Neural cell (in vitro differentiated cells): ENCODE data around the gene STK32A. TPM values are rescaled to one million over a fixed set of nuclear protein-coding genes. Genes with fewer than 3 reads are reported as not detected.

Experiments used
- H2AFZ ChIP-seq: fragments of 200-600, 300-800 bp; sonication (generic), shearing (Covaris generic); 2 replicates; pipeline ENCODE4 v1.6.0; 2014; ENCODE audit warnings: low read depth, mild to moderate bottlenecking, antibody characterized with exemption, low read length, moderate library complexity
- H3F3A ChIP-seq: fragments of 200-600 bp; shearing (Covaris generic); 2 replicates; pipeline ENCODE4 v1.6.1; 2016; ENCODE audit warnings: mild to moderate bottlenecking, moderate library complexity, mixed read lengths, antibody characterized with exemption, low read length; ENCODE audit not compliant: insufficient read depth, poor library complexity, severe bottlenecking
- H3K27ac ChIP-seq: fragments of 200-600, 300-800 bp; sonication (generic), shearing (Covaris generic); 2 replicates; pipeline ENCODE4 v1.5.1; 2014; ENCODE audit warnings: mild to moderate bottlenecking, low read length, moderate library complexity
- H3K27me3 ChIP-seq: fragments of 300-800, 200-600 bp; sonication (generic), shearing (Covaris generic); 2 replicates; pipeline ENCODE4 v1.6.0; 2014; ENCODE audit warnings: mild to moderate bottlenecking, low read depth, low read length, moderate library complexity; ENCODE audit not compliant: insufficient read depth
- H3K36me3 ChIP-seq: fragments of 300-800, 200-600 bp; sonication (generic), shearing (Covaris generic); 2 replicates; pipeline ENCODE4 v1.5.1; 2014; ENCODE audit warnings: mild to moderate bottlenecking, antibody characterized with exemption, low read length, moderate library complexity; ENCODE audit not compliant: insufficient read depth
- H3K4me2 ChIP-seq: fragments of 300-800, 200-600 bp; sonication (generic), shearing (Covaris generic); 2 replicates; pipeline ENCODE4 v1.6.0; 2014; ENCODE audit warnings: mild to moderate bottlenecking, low read length
- H3K4me3 ChIP-seq: fragments of 300-800, 200-600 bp; sonication (generic), shearing (Covaris generic); 2 replicates; pipeline ENCODE4 v1.5.1; 2014; ENCODE audit warnings: mild to moderate bottlenecking, low read length, moderate library complexity
- H3K79me2 ChIP-seq: fragments of 200-600 bp; shearing (Covaris generic); replicated peaks from 2 replicates; pipeline ENCODE4 v1.6.0; 2014; ENCODE audit warnings: mild to moderate bottlenecking, low read length, moderate library complexity; ENCODE audit not compliant: insufficient read depth
- H3K9ac ChIP-seq: fragments of 300-800, 200-600 bp; sonication (generic), shearing (Covaris generic); 2 replicates; pipeline ENCODE4 v1.6.1; 2016; ENCODE audit warnings: mild to moderate bottlenecking, low read length, mixed read lengths
- H3K9me2 ChIP-seq: fragments of 200-600 bp; shearing (Covaris generic); 2 replicates; pipeline ENCODE4 v1.6.1; 2016; ENCODE audit warnings: mild to moderate bottlenecking, low read length, mixed read lengths; ENCODE audit not compliant: insufficient read depth
- H3K9me3 ChIP-seq: fragments of 200-600, 300-800 bp; sonication (generic), shearing (Covaris generic); 2 replicates; pipeline ENCODE4 v1.6.1; 2016; ENCODE audit warnings: mild to moderate bottlenecking, mixed run types, low read length, moderate library complexity, mixed read lengths
- H4K20me1 ChIP-seq: fragments of 200-600 bp; shearing (Covaris generic); 2 replicates; pipeline ENCODE4 v1.6.1; 2016; ENCODE audit warnings: mild to moderate bottlenecking, mixed run types; ENCODE audit not compliant: insufficient read depth
- MXI1 ChIP-seq: fragments of 450-650 bp; conservative IDR thresholded peaks from 2 replicates; pipeline ENCODE4 v1.6.1; 2014; ENCODE audit warnings: antibody characterized with exemption, mild to moderate bottlenecking; ENCODE audit not compliant: poor library complexity, severe bottlenecking
- RAD21 ChIP-seq: fragments of 450-650 bp; conservative IDR thresholded peaks from 2 replicates; pipeline ENCODE4 v1.6.1; 2014; ENCODE audit warnings: antibody characterized with exemption, mild to moderate bottlenecking, moderate library complexity
- SMC3 ChIP-seq: fragments of 450-650 bp; conservative IDR thresholded peaks from 2 replicates; pipeline ENCODE4 v1.6.1; 2014; ENCODE audit warnings: antibody characterized with exemption, mild to moderate bottlenecking, moderate library complexity; ENCODE audit not compliant: poor library complexity
- TAF1 ChIP-seq: IDR thresholded peaks from 2 replicates; pipeline ENCODE4 v1.6.1; 2012; ENCODE audit warnings: low read depth
- polyA plus RNA-seq: library from polyadenylated mRNA; depleted of rRNA; stranded (reverse); fragments of >200 nt; gene quantifications from 2 replicates; pipeline ENCODE4 v1.2.3, GENCODE V29; 2014
- TF ChIP-seq, protein P1 (sequence below): IDR thresholded peaks from 2 replicates; pipeline ENCODE4 v1.6.1; 2012; ENCODE audit warnings: borderline replicate concordance

STK32A gene
- polyA plus RNA-seq, 1 donor from 2014 or later = 23.1 TPM

GRCh38 chr5:147413266-147413665 lies 178.4 kb downstream of the STK32A start:
- no peaks in the 10 kb centered on the region for H3F3A ChIP-seq
- no peak overlapping the region for H2AFZ ChIP-seq
- H3K36me3 ChIP-seq = peaks cover 46% of the 10 kb centered on the region
- TF ChIP-seq, protein P1, sequence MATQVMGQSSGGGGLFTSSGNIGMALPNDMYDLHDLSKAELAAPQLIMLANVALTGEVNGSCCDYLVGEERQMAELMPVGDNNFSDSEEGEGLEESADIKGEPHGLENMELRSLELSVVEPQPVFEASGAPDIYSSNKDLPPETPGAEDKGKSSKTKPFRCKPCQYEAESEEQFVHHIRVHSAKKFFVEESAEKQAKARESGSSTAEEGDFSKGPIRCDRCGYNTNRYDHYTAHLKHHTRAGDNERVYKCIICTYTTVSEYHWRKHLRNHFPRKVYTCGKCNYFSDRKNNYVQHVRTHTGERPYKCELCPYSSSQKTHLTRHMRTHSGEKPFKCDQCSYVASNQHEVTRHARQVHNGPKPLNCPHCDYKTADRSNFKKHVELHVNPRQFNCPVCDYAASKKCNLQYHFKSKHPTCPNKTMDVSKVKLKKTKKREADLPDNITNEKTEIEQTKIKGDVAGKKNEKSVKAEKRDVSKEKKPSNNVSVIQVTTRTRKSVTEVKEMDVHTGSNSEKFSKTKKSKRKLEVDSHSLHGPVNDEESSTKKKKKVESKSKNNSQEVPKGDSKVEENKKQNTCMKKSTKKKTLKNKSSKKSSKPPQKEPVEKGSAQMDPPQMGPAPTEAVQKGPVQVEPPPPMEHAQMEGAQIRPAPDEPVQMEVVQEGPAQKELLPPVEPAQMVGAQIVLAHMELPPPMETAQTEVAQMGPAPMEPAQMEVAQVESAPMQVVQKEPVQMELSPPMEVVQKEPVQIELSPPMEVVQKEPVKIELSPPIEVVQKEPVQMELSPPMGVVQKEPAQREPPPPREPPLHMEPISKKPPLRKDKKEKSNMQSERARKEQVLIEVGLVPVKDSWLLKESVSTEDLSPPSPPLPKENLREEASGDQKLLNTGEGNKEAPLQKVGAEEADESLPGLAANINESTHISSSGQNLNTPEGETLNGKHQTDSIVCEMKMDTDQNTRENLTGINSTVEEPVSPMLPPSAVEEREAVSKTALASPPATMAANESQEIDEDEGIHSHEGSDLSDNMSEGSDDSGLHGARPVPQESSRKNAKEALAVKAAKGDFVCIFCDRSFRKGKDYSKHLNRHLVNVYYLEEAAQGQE = no peak
- no peak for TF ChIP-seq SMC3
- H3K9me3 ChIP-seq = no peaks in the 10 kb centered on the region
- no peak overlapping the region for H3K9ac ChIP-seq
- H3K4me3 ChIP-seq = no peak overlapping the region
- no peaks in the 10 kb centered on the region for H3K27me3 ChIP-seq
- H4K20me1 ChIP-seq = peaks cover 49% of the 10 kb centered on the region
- no peak overlapping the region for H3K4me2 ChIP-seq
- peaks cover 31% of the 10 kb centered on the region for H3K79me2 ChIP-seq
- no peak overlapping the region for H3K27ac ChIP-seq
- no peaks in the 10 kb centered on the region for H3K9me2 ChIP-seq

GRCh38 chr5:147415651-147416050 lies 180.8 kb downstream of the STK32A start:
- no peaks in the 10 kb centered on the region for H3K27me3 ChIP-seq

More at GRCh38 chr5:147415651-147416050, 180.8 kb downstream of the STK32A start:
- Histone ChIP-seq H4K20me1 (peaks cover 71% of the 10 kb centered on the region), H3K4me3 (no peak overlapping the region), H3K9ac (no peak overlapping the region), H3F3A (no peaks in the 10 kb centered on the region), H2AFZ (no peak overlapping the region), H3K9me3 (no peaks in the 10 kb centered on the region), H3K9me2 (no peaks in the 10 kb centered on the region), H3K4me2 (no peak overlapping the region), H3K79me2 (peaks cover 46% of the 10 kb centered on the region), H3K36me3 (peaks cover 45% of the 10 kb centered on the region), H3K27ac (no peak overlapping the region)
- no peak for TF ChIP-seq TAF1
- TF ChIP-seq, protein P1 = no peak
- TF ChIP-seq RAD21 = no peak
- no peak for TF ChIP-seq MXI1
